Activated T-helper 1 cell treated with anti-CD3 and anti-CD28 coated beads, Interleukin-2, amount 50 U/mL, for 16 hours (primary cell): ENCODE data around the gene KAT2B.
A peak's percentile ranks its signal among the peaks of the same experiment; 100 is the strongest.
"Not testable (repeated sequence)": the region's sequence is repeated elsewhere in the genome, so short reads cannot be mapped to it uniquely, and the experiment has no call there.

Source experiments
- DNase-seq, 2 donors: peaks; one replicate each; pipeline ENCODE4 v3.0.0-alpha.2; 2020; ENCODE audit warnings: low read depth in 1 of 2, low spot score in 1 of 2

Gene KAT2B

DNA sequence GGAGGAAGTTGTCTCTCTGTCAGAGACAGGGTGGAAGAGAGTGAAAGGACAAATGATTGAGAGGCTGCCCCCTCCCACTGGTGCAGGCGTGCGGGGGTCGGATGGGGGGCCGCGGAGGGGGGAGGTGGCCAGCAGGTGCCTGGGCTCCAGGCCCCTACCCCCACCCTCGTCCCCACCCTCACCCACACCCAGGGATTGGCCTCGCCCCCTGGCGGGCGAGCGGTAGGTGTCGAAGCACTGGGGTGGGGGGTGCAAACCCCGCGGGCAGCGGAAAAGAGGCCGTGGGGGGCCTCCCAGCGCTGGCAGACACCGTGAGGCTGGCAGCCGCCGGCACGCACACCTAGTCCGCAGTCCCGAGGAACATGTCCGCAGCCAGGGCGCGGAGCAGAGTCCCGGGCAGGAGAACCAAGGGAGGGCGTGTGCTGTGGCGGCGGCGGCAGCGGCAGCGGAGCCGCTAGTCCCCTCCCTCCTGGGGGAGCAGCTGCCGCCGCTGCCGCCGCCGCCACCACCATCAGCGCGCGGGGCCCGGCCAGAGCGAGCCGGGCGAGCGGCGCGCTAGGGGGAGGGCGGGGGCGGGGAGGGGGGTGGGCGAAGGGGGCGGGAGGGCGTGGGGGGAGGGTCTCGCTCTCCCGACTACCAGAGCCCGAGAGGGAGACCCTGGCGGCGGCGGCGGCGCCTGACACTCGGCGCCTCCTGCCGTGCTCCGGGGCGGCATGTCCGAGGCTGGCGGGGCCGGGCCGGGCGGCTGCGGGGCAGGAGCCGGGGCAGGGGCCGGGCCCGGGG is at the start of gene KAT2B:
Gene KAT2B (plus strand): TSS at position 682 of the 783 bp plus-strand sequence. CDS start 32 bp downstream, at position 714.
- peak; percentile 69 to 77 for DNase-seq

DNA sequence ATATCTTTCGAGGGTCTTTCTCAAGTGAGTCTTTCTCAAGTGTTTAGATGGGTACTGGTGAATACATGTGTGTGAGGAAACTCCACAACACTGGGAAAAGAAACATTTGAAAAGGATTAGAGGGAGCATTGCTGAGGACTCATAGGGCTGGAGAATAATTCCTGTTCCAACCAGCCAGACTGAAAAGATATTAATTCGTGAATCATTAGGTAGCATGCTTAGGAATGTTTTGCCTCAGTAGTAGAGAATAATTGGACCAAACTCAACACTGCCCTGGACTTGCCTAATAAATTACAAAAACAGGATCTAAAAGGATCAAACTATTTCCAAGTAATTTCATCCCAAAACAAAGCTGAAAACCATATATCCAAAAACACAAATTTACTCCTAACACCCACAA is 45.5 kb upstream of the KAT2B start:
- DNase-seq: no peak

DNA sequence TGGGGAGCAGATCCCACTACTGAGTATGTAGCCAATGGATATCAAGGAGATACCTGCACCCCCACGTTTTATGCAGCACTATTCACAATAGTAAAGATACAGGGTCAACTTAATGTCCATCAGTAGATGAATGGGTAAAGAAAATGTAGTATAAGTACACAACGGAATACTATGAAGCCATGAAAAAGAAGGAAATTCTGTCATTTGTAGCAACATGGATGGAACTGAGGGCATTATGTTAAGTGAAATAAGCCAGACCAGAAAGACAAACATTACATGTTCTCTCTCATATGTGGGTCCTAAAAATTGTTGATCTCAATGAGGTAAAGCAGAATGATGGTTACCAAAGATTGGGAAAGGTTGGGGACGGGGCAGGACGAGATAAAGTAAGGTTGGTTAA is 42.7 kb upstream of the KAT2B start:
- no peak for DNase-seq

DNA sequence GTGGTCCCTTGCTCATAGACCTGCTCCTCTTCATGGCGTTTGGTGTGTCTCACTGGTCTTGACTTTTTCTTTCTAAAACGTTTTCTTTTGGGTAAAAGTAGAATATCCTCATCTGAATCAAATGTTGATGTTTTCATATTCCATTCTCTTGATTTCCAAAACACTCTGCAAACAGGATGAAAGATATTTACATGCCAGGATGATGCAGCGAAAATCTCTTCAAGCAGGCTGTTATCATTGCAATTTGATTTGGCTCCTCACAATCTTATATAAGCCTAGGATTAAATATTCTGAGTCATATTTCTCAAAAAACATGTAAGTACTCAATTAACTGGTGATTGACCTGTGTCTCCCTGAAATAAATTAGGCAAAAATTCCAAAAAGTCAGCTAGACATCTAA is 38.3 kb upstream of the KAT2B start:
- no peak for DNase-seq

DNA sequence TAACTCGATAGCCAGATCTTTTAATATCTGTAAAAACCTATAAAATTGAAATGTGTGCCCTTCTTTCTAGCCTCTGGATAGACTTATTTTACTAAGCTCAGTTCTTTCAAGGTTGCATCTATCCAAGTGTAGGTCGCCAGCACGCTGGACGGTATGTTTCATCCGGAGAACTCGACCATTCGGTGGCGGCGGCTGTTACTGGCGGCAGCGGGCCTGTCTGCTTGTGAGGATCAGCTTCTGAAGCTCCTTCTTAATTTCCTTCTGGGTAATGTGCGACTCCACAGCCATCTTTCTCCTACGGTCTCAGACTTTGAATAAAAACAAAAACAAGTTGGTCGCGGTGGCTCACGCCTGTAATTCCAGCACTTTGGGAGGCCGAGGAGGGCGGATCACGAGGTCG is 32.3 kb upstream of the KAT2B start:
- DNase-seq: no peak

DNA sequence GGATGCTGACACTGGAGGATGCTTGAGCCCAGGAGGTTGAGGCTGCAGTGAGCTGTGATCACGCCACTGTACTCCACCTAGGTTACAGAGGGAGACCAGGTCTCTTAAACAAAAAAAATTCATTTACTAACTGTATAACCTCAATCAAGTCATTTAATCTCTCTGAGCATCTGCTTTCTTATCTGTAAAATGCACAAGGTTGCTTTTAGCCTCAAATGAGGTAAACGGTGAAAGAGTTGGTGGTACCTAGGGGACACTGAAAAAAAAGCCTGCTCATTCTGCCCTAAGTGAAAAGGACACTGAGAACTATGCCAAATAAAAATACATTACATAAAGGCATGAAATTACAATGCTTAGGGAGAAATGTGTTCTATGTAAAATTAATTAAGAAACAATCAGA is 31.6 kb upstream of the KAT2B start:
- no peak for DNase-seq

DNA sequence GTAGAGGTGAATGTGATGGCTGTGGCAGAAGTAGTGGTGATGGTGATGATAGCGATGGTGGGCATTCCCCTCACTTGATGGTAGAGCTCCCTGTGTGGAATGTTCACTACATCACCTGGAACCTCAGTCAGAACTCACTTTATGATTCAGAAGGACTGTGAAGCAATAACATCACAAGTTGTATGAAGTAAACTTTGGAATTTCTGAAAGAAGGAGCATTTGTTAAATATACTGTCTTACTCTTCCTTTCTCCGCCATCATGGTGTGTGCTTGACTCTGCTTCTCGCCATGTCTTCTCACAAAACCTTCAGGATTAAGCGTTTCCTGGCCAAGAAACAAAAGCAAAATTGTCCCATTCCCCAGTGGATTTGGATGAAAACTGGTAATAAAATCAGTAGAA is 28.1 kb upstream of the KAT2B start, which contains the start of gene PP2D1:
Gene PP2D1 (minus strand): TSS at position 101 of the 400 bp plus-strand sequence. CDS start 192 bp downstream, outside the sequence.
- DNase-seq: no peak

DNA sequence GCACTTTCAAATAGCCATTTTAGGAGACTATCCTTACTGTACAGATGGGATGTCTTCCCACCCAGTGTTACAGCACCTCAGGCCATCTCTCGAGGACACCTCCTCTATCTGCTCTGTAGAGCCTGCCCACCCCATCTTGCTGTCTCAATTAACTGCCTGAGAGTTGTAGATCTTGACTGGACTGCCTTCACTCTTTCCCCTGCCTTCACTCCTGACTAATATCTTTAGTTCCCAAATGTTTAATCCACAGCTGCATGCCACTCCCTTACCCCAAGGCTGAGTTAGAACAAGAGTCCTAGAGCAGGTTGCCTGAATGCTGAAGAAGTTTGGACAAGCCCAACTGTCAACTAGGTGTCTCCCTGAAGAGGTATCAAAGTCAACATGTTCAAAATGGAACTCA is 26.9 kb upstream of the KAT2B start:
- no peak for DNase-seq

DNA sequence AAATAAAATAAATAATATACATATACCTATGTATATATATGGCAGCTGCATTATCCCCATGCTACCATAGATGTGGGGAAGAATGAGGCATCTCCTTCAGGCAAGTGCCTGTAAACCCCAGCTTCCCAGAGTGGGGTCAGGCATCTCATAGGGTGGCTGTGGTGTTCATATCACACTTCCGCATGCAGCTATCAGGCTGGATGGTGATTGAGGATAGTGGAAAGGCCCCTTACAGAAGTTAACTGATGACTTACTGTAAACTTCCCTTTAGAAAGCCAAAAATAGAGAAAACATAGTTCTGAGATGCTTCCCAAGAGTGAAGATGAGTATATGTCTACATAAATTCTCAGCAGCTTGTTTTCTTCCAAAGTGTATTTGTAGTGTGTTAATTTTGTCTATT is 24.7 kb upstream of the KAT2B start:
- DNase-seq: no peak

DNA sequence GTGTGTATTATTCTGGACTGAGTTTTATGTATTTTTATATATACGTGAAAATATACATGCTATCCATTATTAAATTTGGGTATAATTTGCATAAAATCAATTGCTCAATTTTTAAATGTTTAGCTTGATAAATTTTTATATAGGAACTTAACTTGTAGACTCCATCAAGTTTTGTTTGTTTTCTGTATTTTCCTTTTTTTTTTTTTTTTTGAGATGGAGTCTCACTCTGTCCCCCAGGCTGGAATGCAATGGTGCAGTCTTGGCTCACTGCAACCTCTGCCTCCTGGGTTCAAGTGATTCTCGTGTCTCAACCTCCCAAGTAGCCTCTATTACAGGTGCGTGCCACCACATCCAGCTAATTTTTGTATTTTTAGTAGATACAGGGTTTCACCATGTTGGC is 24.2 kb upstream of the KAT2B start:
- DNase-seq: not testable (repeated sequence)

DNA sequence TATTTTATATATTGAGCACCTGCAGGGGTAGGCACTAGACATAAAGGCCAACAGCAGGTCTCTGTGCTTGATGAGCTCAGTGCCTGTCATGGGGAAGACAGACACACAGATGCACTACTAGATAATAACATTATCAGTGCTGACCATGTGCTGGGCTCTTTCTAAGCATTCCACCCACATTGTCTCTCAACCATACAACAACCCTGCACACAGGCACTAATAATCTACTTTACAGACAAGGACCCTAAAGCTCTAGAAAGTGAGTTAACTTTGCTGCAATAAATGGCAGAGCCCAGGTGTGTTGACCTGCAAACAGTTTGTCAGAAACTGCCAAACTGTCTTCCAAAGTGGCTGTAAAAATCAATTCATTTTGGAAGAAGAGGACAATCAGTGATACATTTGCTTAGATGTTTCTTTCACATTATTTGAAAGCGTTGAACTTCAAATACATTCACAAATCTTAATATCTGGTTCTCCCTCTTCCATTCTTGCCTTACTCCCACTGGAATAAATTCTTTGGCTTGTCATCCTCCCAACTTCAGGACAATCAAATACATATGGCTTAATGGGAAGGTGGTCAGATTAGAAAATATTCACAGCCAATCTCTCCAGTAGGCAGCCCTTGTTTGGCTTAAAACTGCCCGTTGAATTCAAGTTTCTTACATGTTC is 17.2 kb upstream of the KAT2B start:
- no peak for DNase-seq

DNA sequence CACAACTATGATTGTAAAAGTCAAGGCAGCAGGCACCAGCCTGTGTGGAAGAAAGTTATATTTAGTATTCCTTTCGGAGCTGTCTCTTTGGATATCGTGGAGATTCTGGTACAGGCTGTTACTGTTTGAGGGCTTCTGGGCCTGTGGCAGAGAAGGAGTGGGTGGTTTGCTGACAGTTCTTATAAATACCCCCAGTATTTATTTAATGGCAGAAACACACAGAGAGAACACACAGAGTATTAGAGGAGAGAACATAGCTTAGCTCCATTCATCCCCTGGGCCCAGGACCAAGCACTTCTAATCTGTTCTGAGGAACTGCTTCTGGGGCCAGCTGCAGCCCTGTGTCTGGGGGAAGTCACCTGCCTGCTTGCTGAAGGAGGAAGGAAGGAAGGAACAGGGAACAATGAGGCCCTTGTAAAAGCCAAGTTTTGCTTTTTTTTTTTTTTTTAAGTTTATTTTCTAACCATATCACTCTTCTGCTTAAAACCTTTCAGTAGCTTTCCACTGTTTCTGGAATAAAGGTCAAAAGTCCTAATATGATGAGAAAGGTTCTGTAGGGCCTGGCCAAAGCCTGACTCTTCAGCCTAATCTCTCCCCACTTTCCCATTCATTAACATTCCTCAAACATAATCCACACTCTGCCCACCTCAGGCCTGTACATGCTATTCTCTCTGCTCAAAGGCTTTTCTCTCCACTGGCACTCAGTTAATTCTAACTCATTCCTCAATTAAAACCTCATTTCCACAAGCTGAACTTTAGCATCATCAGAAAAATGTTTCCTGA is 16.4 kb upstream of the KAT2B start:
- no peak for DNase-seq

DNA sequence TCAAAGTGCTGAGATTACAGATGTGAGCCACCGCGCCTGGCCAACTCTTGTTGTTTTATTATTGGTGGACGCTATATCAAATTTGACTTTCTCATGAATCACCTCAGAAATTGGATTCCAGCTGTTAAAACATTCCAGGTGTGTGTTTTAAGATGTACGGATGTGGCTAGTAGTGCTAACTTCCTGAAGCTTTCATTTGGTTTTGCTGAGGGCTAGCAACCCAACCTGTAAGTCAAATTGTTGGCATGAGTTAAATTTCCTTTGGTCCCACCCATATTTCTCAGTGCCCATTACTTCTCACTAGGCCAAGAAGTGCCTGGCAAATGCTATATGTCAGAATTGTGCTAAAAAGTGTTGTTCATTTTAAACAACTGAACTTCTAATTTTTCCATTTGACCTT is 13.1 kb upstream of the KAT2B start:
- no peak for DNase-seq

DNA sequence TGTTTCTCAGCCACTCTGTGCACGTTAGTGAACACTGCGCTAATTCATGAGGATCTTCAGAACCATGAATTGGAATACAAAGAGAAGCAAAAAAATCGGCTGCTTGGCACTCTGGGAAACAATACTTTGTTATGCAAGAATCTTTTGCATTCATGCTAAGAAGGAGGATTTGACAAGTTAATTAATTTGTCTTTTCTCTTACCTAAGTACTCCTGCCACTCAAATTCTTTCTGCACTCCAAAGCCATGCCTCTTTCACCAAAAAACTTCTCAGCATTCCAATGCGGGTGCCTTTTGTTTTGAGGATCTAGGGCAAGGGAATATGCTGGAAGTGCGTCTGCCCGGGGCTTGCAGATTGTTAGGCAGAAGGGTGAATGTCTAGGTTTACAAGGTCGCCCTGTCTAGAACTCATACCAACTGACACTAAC is 11.3 kb upstream of the KAT2B start:
- no peak for DNase-seq

DNA sequence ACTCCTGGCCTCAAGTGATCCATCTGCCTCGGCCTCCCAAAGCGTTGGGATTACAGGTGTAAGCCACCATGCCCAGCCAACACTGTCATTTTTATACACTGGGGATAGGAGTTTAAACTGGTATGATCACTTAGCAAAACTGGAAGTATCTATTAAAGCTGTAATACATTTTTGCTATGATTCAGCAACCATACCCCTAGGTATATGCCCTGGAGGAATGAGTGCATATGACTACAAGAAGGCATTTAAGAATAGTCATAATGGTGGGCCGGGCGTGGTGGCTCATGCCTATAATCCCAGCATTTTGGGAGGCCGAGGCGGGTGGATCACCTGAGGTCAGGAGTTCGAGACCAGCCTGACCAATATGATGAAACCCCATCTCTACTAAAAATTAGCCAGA is 8.3 kb upstream of the KAT2B start:
- DNase-seq: not testable (repeated sequence)

DNA sequence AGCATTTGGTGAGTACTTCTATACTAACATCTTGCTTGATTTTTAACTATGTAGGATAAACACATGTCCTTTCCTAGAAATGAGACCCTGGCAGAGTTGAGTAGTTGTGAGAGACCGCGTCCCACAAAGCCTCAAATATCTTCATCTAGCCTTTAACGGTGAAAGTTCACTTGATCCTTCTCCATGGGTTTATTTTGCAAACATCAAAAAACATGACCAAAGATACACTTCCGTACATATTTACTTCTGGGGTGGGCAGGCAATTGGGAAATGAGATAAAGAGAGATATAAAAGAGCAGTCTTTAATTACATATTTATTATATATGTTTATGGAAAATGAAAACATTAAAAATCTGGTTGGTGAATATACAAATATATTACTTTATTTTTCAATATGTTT is 5.2 kb upstream of the KAT2B start:
- DNase-seq: no peak

DNA sequence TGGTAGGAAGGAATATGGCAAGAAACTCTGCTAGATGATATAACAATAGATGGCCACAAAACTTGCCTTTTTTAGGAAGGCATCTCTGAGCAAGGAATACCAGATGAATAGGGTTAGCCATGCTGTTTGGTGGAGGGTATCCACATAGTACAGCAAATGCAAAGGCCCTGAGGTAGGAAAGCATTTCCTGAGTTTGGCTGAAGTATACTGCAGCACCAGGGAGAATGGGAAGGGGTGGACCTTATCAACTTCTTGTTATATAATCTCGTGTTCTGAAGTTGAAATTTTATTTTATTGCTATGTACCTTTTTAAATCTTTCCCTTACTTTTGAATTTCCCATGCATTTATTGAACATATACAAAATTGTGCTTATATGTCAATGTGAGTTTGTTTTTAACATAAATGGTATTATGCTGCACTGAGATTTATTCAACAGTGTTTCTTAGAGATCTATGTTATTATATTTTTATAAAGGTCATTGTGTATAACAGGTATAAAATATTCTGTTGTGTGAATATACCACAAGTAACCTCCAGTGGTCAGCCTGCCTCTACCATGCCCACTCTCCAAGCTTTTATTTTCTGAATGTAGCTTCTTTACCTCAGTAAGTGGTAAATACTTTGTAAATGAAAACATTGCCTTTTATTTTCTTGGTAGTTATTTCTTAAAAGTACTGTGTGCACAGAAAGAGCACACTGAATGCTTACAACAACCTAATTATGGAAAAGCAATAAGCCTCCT is 2.8 kb upstream of the KAT2B start:
- no peak for DNase-seq

DNA sequence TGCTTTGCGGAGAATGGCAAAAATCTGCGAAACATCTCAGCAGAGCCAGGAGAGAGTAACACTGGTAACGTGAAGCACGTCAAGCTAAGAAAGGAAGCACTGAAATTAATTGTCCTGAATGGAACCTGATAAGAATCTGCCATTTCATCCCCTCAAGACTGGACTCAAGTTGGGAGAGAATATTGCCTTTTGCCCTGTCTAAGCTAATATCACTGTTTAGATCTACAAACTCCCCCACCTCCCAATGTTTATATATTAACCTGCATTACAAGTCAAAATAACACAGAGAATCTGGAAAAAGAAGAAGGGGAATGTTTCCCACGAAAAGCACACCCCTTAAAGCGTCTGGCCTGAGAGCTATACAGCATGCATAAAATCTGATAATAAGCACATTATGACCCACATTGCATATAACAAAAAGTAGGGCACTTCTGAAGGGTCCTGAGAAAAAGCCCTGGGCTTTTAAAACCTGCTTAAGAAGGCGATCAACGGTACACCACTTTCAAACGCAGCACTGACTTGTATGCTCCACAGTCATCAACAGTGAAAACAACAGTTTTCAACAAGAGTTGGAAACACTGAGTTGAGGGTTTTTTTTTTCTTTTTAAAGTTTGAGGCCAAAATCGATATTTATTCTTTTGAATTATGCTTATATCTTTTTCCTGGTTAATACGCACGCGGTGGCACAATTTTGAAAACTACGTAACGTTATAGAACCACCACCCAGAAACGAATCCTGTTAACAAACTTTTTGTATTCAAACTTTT is 1.4 kb upstream of the KAT2B start:
- DNase-seq: no peak

DNA sequence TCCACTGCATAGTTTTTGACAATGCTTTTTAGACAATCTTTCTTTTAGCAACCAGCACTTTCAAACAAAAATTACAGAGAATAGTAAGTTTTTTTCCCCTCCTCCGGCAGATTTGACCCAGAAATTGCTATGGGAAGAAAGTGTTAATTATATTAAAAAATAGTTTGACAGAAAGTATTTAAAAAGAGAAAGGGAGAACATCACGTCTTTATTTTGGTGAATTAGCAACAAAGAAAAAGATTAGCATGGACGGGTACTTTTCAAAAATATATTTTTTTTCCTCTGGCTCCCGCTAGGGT is 831 bp upstream of the KAT2B start:
- no peak for DNase-seq

DNA sequence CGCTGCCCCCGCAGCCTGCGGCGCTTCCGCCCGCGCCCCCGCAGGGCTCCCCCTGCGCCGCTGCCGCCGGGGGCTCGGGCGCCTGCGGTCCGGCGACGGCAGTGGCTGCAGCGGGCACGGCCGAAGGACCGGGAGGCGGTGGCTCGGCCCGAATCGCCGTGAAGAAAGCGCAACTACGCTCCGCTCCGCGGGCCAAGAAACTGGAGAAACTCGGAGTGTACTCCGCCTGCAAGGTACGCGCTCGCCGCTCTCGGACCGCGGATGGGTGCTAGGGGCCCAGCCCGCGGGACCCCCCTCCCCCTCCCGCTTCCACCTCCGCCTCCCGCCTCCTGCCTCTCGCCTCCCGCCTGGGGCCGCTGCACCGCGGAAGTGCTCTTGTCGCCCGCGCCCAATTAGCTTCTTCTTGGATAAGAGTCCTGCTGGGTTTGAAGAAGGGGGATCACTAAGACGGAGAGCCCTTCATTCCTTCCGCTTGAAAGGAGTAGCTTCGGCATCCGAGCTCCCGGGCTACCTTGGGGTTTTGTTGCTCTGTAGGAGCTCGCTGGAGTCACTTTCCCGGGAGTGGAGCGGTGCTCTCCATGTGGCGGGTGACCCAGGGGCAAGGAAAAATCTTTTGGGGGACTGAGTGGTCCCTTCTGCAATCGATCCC is 426 bp downstream of the KAT2B start:
- peak; percentile 37 to 52 for DNase-seq
